Endometrial microvascular endothelial cells (primary cell): ENCODE data around the gene SHISAL1. TPM values are rescaled to one million over a fixed set of nuclear protein-coding genes. Genes with fewer than 3 reads are reported as not detected.
"Not testable (repeated sequence)": the region's sequence is repeated elsewhere in the genome, so short reads cannot be mapped to it uniquely, and the experiment has no call there.

Experiments used
- in situ Hi-C: cut with HindIII; loops from 2 replicates; pipeline ENCODE4 v1.10.0; 2017; ENCODE audit warnings: low sequenced_read_pairs, low pct_unique_long_range_greater_than_20kb; ENCODE audit errors: inconsistent ontology term
- total RNA-seq: library from RNA; depleted of rRNA; stranded (reverse); fragments of >200 nt; gene quantifications from one replicate; pipeline ENCODE4 v1.2.3, GENCODE V29; 2015; ENCODE audit errors: inconsistent ontology term

The SHISAL1 gene
- total RNA-seq, 1 donor from 2014 or later: not detected

DNA sequence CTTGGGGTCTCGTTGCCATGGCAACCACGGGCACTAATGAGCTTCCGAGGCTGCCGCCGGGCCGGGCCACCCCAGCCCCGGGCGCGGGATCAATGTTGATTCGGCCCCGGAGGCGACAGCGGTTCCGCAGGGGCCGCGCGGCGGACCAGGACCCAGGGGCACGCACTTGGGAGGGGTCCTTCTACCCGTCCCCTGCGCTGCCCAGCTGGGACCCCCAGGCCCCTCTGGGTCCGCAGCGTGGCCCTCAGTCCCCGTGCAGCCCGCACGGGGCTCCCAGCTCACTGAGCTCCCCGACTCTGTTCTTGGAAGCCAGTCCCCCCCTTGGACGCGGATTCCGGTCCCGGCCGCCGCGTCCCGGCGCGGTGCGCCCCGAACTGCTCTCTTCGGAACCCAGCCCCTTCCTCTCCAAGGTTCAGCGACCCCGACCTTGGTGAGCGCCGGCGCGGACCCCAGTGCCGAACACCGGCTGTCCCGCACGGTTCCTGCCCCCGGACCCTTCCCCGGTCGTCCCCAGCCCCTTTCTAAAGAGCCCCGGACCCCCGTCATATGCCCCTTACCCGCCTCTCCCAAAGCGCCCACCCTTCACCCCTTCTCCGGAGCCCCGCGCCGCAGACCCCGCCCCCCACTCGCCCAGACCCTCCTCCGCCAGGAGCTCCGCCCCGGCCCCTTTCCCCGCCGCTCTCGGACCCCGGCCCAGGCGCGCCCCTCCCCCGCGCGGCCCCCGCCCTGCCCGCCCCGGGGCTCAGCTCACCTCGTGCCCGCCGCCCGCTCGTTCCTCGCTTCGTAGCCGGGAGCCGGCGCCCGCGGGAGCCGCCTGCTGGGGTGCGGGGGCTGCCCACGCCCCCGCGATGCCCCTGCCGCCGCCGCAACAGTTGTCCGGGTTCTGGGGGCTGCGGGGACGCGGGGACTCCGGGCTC, 18.3 kb upstream of the SHISAL1 start:
- in situ Hi-C loops: no loop called here

DNA sequence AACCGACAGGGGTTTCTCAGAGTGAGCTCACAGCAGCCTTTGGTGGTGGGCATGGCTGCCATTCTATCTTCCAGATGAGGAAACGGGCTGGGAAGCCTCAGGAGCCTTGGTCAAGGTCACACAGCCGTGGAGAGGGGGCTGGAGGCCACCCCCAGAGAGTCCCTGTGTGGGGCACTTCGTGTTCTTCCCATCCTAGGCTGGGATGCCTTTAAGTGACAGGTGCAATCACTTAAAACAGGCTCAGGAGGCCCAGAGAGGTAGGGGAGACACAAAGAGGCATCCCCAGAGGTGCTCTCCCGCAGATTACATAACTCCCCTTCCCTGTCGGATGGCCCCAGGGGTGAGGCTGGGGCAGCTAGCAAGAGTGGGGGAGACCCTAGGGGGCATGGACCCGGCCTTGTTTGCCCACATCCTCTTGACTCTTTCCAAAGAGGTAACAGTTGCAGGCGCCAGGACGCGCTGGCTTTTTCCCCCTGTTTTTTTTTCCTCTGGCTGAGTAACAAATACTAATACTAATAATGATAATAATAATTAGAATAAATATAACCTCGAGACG, 17.5 kb upstream of the SHISAL1 start:
- in situ Hi-C loops: no loop called here

DNA sequence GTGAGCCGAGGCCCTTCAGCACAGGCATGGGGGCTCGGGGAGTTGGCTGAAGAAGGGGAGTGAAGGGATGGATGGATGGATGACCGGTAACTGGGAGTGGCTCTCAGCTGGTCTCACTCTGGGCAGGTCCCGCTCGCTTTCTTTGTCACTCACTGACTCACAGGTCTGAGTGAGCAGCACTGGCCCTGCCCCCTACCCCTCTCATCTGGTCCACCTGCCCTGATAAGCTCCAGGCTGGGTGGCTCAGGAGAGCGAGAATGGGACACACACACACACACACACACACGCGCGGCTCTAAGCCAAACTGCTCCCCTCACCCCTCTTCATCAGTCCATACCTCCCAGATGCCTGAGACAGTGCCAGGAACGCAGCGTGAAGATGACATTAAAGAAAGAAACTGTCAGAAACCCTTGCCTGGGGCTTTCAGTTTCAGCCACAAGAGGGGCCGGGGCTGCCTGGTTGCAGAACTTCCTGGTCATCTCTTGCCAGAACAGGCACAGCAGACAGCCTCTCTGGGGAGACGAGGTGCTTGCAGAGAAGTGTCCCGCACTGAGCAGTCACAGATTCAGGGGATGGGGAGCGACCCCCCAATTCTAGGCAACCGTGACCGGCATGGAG, 16.5 kb upstream of the SHISAL1 start:
- in situ Hi-C loops: no loop called here

- in situ Hi-C loops: no loop called here
These were observed 16.0 kb upstream of the SHISAL1 start for GRCh38 chr22:44328762-44329161.

- in situ Hi-C loops: no loop called here
These were observed 15.6 kb upstream of the SHISAL1 start for GRCh38 chr22:44328326-44328725.

- in situ Hi-C loops: no loop called here
These were observed 13.7 kb upstream of the SHISAL1 start for GRCh38 chr22:44326491-44326885.

GRCh38 chr22:44325718-44326490, 13.2 kb upstream of the SHISAL1 start:
- in situ Hi-C loops: no loop called here

DNA sequence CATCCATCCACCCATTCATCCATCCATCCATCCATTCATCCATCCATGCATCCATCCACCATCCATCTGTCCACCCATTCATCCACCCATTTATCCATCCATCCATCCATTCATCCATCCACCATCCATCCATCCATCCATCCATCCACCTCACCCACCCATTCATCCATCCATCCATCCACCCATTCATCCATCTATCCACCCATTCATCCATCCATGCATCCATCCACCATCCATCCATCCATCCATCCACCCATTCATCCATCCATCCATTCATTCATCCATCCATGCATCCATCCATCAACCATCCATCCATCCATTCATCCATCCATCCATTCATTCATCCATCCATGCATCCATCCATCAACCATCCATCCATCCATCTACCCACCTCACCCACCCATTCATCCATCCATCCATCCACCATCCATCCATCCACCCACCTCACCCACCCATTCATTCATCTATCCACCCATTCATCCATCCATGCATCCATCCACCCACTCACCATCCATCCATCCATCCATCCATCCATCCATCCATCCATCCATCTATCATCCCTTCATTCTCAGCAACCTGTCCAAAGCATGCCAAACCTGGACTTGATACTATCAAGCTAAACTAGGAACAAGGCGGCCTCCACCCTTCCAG, 10.5 kb upstream of the SHISAL1 start:
- in situ Hi-C loops: not testable (repeated sequence)

- in situ Hi-C loops: no loop called here
These were observed 6.9 kb upstream of the SHISAL1 start for GRCh38 chr22:44319685-44320084.

GRCh38 chr22:44318751-44319150, 6.0 kb upstream of the SHISAL1 start:
- in situ Hi-C loops: no loop called here

- in situ Hi-C loops: no loop called here
These were observed 5.3 kb upstream of the SHISAL1 start for GRCh38 chr22:44317886-44318637.

- in situ Hi-C loops: no loop called here
These were observed 4.3 kb upstream of the SHISAL1 start for GRCh38 chr22:44317123-44317444.

- in situ Hi-C loops: no loop called here
These were observed 3.8 kb upstream of the SHISAL1 start for GRCh38 chr22:44316393-44317122.

DNA sequence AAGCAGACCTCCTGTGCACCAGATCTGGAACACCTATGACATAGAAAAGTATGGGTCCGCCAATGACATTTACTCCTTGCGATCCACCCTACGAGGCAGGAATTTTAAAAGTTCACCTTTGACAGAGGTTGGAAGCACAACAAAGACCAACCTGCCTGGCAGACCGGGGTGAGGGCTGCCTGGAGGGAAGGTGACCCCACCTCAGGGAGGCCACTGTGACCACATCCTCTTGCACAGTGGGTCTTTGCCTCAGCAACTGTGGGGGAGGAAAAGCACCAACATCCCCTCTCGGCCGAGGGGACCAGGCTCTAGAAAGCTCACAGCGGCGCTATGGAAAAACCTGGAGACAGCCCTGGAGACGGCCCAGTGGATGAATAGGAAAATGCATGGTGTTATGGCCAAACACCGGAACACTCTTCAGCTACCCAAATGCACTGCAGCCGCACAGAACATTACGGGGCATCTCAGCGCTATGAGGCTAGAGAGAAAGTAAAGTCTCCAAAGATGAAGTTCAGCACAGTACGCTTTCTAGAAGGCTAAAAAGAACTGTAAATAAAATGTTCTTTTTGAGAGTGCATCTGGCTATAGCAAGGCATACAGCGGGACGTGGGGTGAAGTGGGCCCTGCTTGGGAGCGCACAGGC, 1.8 kb upstream of the SHISAL1 start:
- in situ Hi-C loops: no loop called here

- in situ Hi-C loops: no loop called here
These were observed 745 bp upstream of the SHISAL1 start for GRCh38 chr22:44313385-44314006.

- in situ Hi-C loops: no loop called here
These were observed 938 bp downstream of the SHISAL1 start for GRCh38 chr22:44311855-44312170.
